Activated CD8-positive, alpha-beta T cell treated with anti-CD3 and anti-CD28 coated beads, Interleukin-2, amount 10 ng/mL, durations not matched to agents 7 days and 5 days (primary cell): Measurements from ENCODE around the gene EPB41L2. TPM values are rescaled to one million over a fixed set of nuclear protein-coding genes. Genes with fewer than 3 reads are reported as not detected.

ENCODE experiments used
- ATAC-seq: fragments of 150-1000 bp; cut with Tn5 transposase; one replicate; pipeline ENCODE4 v1.10.0; 2021; ENCODE audit warnings: moderate library complexity
- CTCF ChIA-PET: fragments of 350-600 bp; sonication (Branson Sonifier 250); formaldehyde crosslinking; loops from one replicate; lab custom pipeline; 2021; ENCODE audit warnings: antibody characterized with exemption; lab: Charles Lee
- POLR2A ChIA-PET: fragments of 350-600 bp; sonication (Branson Sonifier 250); formaldehyde crosslinking; loops from one replicate; lab custom pipeline; 2021; ENCODE audit warnings: antibody characterized with exemption; lab: Charles Lee
- DNase-seq: peaks from one replicate; pipeline ENCODE4 v3.0.0-alpha.2; 2020
- H3K27ac Mint-ChIP-seq: one replicate; pipeline ENCODE4 v1.8.0; 2021; ENCODE audit warnings: mild to moderate bottlenecking, mixed read lengths
- H3K27me3 Mint-ChIP-seq: one replicate; pipeline ENCODE4 v1.8.0; 2021; ENCODE audit warnings: low read depth, mixed read lengths
- H3K36me3 Mint-ChIP-seq: one replicate; pipeline ENCODE4 v1.8.0; 2021; ENCODE audit warnings: low read depth, mixed read lengths
- H3K4me1 Mint-ChIP-seq: one replicate; pipeline ENCODE4 v1.8.0; 2021; ENCODE audit warnings: low read depth, mixed read lengths
- H3K4me3 Mint-ChIP-seq: one replicate; pipeline ENCODE4 v1.8.0; 2021; ENCODE audit warnings: mild to moderate bottlenecking, mixed read lengths
- H3K9me3 Mint-ChIP-seq: one replicate; pipeline ENCODE4 v1.8.0; 2022; ENCODE audit warnings: mixed read lengths; ENCODE audit not compliant: insufficient read depth
- total RNA-seq, 2 experiments: library from RNA; stranded (reverse); gene quantifications; one replicate each; pipeline ENCODE4 v1.2.3, GENCODE V29; 2021

EPB41L2 gene
- total RNA-seq, 2 experiments from 2014 or later, result 18.0 to 23.6 TPM

DNA sequence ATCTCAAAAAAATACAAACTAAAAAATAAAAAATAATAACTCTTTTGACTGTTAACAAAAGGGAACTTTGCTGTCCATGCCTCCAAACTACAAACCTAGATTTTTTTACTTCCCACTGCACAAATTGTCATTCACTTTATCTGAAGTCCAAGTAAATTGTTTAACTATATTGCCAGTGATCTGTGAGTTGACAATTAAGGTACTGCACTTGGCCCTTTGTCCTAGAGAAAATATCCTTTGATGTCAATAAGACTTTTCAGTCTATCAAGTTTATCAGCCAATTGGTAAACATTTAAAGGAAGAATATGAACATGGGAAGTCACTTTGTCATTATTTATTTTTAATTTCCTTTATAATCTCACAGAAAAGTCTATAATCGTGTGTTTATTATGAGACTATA lies 19.3 kb upstream of the EPB41L2 start:
- ATAC-seq, result no peak
- CTCF ChIA-PET, result interaction anchor here (0.6 to 1.0 kb wide), 2 partner anchors 9 to 21 kb away, joined by 3 to 4 read pairs; no protein-coding TSS in a partner anchor
- Mint-ChIP-seq H3K4me1 (no peaks in the 10 kb centered on the region), H3K36me3 (no peaks in the 10 kb centered on the region), H3K9me3 (no peaks in the 10 kb centered on the region), H3K27ac (no peak overlapping the region), H3K4me3 (no peak overlapping the region), H3K27me3 (no peaks in the 10 kb centered on the region)
- POLR2A ChIA-PET, result no interaction called here
- no peak for DNase-seq

DNA sequence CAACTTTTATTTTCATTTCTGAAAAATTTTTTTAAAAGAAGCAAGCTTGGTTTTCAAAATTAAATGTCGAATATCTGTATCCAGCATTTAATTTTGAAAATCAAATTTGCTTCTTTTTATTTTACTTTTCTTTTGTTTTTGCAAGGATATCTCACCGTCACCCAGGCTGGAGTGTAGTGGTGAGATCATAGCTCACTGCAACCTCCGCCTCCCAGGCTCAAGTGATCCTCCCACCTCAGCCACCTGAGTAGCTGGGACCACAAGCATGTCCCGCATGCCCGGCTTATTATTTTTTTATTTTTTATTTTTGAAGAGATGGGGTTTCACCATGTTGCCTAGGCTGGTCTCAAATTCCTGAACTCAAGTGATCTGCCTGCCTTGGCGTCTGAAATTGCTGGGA lies 17.0 kb upstream of the EPB41L2 start:
- CTCF ChIA-PET, result no interaction called here
- ATAC-seq, result no peak

DNA sequence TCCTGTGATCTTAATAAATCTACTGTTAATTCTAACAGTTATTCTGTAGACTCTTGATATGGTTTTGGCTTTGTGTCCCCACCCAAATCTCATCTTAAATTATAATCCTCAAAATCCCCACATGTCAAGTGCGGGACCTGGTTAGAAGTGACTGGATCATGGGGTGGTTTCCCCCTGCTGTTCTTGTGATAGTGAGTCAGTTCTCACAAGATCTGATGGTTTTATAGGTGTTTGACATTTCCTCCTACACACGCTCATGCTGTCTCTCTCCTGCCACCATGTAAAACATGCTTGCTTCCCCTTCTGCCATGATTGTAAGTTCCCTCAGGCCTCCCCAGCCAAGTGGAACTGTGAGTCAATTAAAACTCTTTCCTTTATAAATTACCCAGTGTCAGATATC lies 10.5 kb upstream of the EPB41L2 start:
- POLR2A ChIA-PET, result no interaction called here
- CTCF ChIA-PET, result interaction anchor here (1.0 kb wide), 1 partner anchor 9 kb away, joined by 3 read pairs; no protein-coding TSS in a partner anchor
- Mint-ChIP-seq H3K36me3 (peaks cover 2% of the 10 kb centered on the region), H3K27ac (no peak overlapping the region), H3K4me3 (no peak overlapping the region), H3K4me1 (no peaks in the 10 kb centered on the region), H3K27me3 (peaks cover 3% of the 10 kb centered on the region), H3K9me3 (no peaks in the 10 kb centered on the region)
- ATAC-seq (no peak), DNase-seq (no peak)

More for the DNA sequence above, 17.0 kb upstream of the EPB41L2 start:
- POLR2A ChIA-PET, result no interaction called here
- no peaks in the 10 kb centered on the region for H3K9me3 Mint-ChIP-seq
- no peaks in the 10 kb centered on the region for H3K36me3 Mint-ChIP-seq
- H3K4me1 Mint-ChIP-seq, result no peaks in the 10 kb centered on the region
- no peak overlapping the region for H3K27ac Mint-ChIP-seq
- H3K4me3 Mint-ChIP-seq, result no peak overlapping the region
- H3K27me3 Mint-ChIP-seq, result no peaks in the 10 kb centered on the region
- DNase-seq, result no peak

GRCh38 chr6:131070061-131070460 lies 7.0 kb upstream of the EPB41L2 start:
- no peak for DNase-seq

DNA sequence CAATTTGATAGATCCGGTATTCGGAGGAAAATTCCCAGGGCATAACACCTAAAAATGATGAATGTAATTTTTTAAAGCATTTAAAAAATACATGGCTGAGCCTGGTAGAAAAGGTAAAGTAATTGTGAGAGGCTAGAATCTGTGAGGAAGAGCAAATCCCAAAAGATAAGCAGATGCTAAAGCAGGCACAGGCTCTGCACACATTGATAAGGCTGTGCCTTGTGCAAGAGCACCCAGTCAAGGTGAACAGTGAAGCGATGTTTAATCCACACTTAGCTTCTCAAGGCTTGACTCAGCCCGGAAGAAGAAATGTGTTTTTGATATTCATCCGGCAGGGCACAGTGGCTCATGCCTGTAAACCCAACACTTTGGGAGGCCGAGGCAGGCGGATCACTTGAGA lies 5.1 kb upstream of the EPB41L2 start:
- Mint-ChIP-seq H3K4me1 (peaks cover 7% of the 10 kb centered on the region), H3K36me3 (peaks cover 2% of the 10 kb centered on the region), H3K9me3 (no peaks in the 10 kb centered on the region), H3K27me3 (peaks cover 6% of the 10 kb centered on the region), H3K27ac (no peak overlapping the region), H3K4me3 (no peak overlapping the region)
- DNase-seq, result no peak
- ATAC-seq, result no peak
- POLR2A ChIA-PET, result no interaction called here
- CTCF ChIA-PET, result no interaction called here

More at GRCh38 chr6:131070061-131070460, 7.0 kb upstream of the EPB41L2 start:
- H3K27ac Mint-ChIP-seq, result no peak overlapping the region
- peaks cover 2% of the 10 kb centered on the region for H3K36me3 Mint-ChIP-seq
- H3K4me3 Mint-ChIP-seq, result no peak overlapping the region
- H3K27me3 Mint-ChIP-seq, result peaks cover 3% of the 10 kb centered on the region
- H3K4me1 Mint-ChIP-seq, result no peaks in the 10 kb centered on the region
- ChIA-PET POLR2A (no interaction called here), CTCF (interaction anchor here (1.3 kb wide), 1 partner anchor 197 kb away, joined by 3 read pairs; no protein-coding TSS in a partner anchor)
- H3K9me3 Mint-ChIP-seq, result no peaks in the 10 kb centered on the region
- ATAC-seq, result no peak

- no peak overlapping the region for H3K4me3 Mint-ChIP-seq
- no peak for DNase-seq
- no peak for ATAC-seq
- ChIA-PET POLR2A (no interaction called here), CTCF (no interaction called here)
- H3K4me1 Mint-ChIP-seq, result peaks cover 7% of the 10 kb centered on the region
- no peaks in the 10 kb centered on the region for H3K9me3 Mint-ChIP-seq
- H3K27me3 Mint-ChIP-seq, result peaks cover 6% of the 10 kb centered on the region
- H3K27ac Mint-ChIP-seq, result no peak overlapping the region
- peaks cover 2% of the 10 kb centered on the region for H3K36me3 Mint-ChIP-seq
These were observed 4.5 kb upstream of the EPB41L2 start for GRCh38 chr6:131067521-131067920.

GRCh38 chr6:131065824-131066171 lies 2.8 kb upstream of the EPB41L2 start:
- H3K9me3 Mint-ChIP-seq, result no peaks in the 10 kb centered on the region
- H3K36me3 Mint-ChIP-seq, result peaks cover 2% of the 10 kb centered on the region
- no peak overlapping the region for H3K27ac Mint-ChIP-seq
- peaks cover 17% of the 10 kb centered on the region for H3K4me1 Mint-ChIP-seq
- peaks cover 13% of the 10 kb centered on the region for H3K27me3 Mint-ChIP-seq
- no peak for DNase-seq
- ATAC-seq, result no peak
- CTCF ChIA-PET, result interaction anchor here (1.2 kb wide), 1 partner anchor 50 kb away, joined by 3 read pairs; no protein-coding TSS in a partner anchor
- H3K4me3 Mint-ChIP-seq, result no peak overlapping the region
- POLR2A ChIA-PET, result no interaction called here

DNA sequence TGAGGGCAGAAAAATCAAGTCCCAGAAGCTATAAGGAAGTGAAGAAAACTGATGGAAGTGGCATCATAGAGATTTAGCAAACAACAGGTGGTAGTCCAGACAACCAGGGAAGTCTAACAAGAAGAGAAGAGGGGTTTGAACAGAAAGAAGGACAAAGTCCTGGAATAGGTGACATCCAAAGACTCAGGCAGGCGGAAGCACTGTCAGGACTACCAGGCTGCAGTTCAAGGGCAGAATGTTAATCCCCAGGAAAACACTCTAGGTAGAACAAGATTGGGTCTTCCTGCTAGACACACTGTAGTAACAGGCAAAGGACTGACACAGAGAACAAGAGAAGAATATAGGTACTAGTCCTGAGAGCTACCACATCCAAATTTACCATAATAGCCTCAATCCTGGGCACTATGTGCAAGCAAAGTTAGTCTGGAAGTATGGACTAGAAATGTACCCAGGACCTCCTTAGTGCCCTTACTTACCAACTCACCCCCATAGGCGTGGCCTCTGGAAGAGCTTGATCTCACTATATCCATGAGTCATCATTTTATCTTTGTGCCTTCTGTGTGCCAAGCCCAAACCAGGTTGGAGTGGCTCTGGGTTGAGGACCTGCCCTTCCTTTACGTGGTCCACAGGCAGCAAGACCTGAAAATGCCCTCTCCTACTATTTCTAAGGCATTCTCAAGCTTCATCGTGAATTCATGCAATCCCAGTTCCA lies 2.2 kb upstream of the EPB41L2 start:
- H3K4me3 Mint-ChIP-seq, result no peak overlapping the region
- H3K27me3 Mint-ChIP-seq, result peaks cover 13% of the 10 kb centered on the region
- no peak overlapping the region for H3K27ac Mint-ChIP-seq
- DNase-seq (no peak), ATAC-seq (no peak)
- peaks cover 2% of the 10 kb centered on the region for H3K36me3 Mint-ChIP-seq
- POLR2A ChIA-PET, result no interaction called here
- peaks cover 17% of the 10 kb centered on the region for H3K4me1 Mint-ChIP-seq
- CTCF ChIA-PET, result interaction anchor here (1.2 kb wide), 1 partner anchor 51 kb away, joined by 3 read pairs; no protein-coding TSS in a partner anchor
- no peaks in the 10 kb centered on the region for H3K9me3 Mint-ChIP-seq

- no peaks in the 10 kb centered on the region for H3K9me3 Mint-ChIP-seq
- no peaks in the 10 kb centered on the region for H3K36me3 Mint-ChIP-seq
- CTCF ChIA-PET, result no interaction called here
- no peak overlapping the region for H3K27ac Mint-ChIP-seq
- peaks cover 10% of the 10 kb centered on the region for H3K27me3 Mint-ChIP-seq
- H3K4me1 Mint-ChIP-seq, result peaks cover 17% of the 10 kb centered on the region
- ATAC-seq (no peak), DNase-seq (no peak)
- peak overlapping the region; percentile 76 for H3K4me3 Mint-ChIP-seq
- POLR2A ChIA-PET, result no interaction called here
These were observed 773 bp upstream of the EPB41L2 start for GRCh38 chr6:131063764-131064272.

DNA sequence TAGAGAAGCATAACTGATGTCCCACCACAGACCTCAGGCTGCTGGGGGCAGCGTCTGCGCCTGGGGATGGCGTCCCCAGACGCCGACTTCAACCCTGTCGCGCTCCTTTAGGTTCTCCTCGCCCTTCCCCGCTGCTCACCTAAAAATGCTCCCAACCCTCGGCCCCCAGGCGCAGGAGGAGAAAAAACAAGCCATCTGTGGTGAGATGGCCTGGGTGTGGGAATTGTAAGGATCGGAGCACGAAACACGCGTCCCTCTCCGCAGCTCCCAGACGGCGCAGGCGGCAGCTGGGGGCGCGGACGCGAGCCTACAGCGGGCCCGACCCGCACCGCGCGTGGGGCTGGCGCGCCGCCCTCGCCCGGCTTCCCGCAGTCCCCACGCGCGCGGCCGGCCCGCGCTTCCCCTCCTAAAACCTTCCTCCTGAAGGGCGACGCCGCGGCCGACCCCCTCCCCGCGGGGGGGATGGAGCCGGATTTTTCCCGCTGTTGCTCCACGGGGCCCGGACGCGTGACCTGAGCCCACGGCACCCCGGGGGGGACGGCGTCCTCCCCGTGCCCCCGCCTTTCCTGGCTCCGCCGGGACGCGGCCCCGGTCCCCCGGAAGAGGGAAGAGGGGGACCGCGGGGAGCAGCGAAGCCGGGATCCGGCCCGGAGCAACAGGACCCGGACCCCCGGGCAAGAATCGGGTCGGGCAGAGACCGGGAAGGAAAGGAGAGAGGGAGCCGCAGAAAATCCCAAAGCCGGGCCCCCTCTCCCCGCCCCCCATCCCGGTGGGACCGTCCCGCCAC lies 611 bp downstream of the EPB41L2 start:
- Mint-ChIP-seq H3K4me1 (peaks cover 17% of the 10 kb centered on the region), H3K27ac (peak overlapping the region; percentile 40), H3K9me3 (no peaks in the 10 kb centered on the region), H3K4me3 (peak overlapping the region; percentile 78), H3K27me3 (peaks cover 10% of the 10 kb centered on the region), H3K36me3 (no peaks in the 10 kb centered on the region)
- DNase-seq, result no peak
- ChIA-PET POLR2A (no interaction called here), CTCF (interaction anchor here (1.4 kb wide), 1 partner anchor 71 kb away, joined by 3 read pairs; no protein-coding TSS in a partner anchor)
- ATAC-seq, result peak; percentile 47

- Mint-ChIP-seq H3K27ac (no peak overlapping the region), H3K27me3 (peaks cover 10% of the 10 kb centered on the region), H3K36me3 (peaks cover 4% of the 10 kb centered on the region), H3K9me3 (peaks cover under 1% of the 10 kb centered on the region), H3K4me3 (peak overlapping the region; percentile 74), H3K4me1 (peaks cover 17% of the 10 kb centered on the region)
- ChIA-PET CTCF (interaction anchor here (0.8 to 1.4 kb wide), 3 partner anchors 48 to 72 kb away, joined by 3 to 5 read pairs (median 3); no protein-coding TSS in a partner anchor), POLR2A (no interaction called here)
- ATAC-seq (no peak), DNase-seq (no peak)
These were observed 1.3 kb downstream of the EPB41L2 start for GRCh38 chr6:131061751-131062119.
